Parathyroid adenoma (tissue), 2 donors: ENCODE measurements around the gene GPN2.

Experiments
- H2AFZ ChIP-seq: fragments of 300-600 bp; sonication (generic); one replicate; pipeline ENCODE4 v1.7.0; 2017; ENCODE audit warnings: antibody characterized with exemption, mild to moderate bottlenecking
- H3K27ac ChIP-seq: fragments of 300-600 bp; sonication (generic); one replicate; pipeline ENCODE4 v1.7.0; 2017
- H3K27me3 ChIP-seq: fragments of 300-600 bp; sonication (generic); one replicate; pipeline ENCODE4 v1.7.0; 2017; ENCODE audit warnings: low read length; ENCODE audit not compliant: control insufficient read depth, insufficient read depth
- H3K36me3 ChIP-seq: fragments of 300-600 bp; sonication (generic); one replicate; pipeline ENCODE4 v1.7.0; 2017; ENCODE audit warnings: low read length; ENCODE audit not compliant: control insufficient read depth, insufficient read depth
- H3K4me1 ChIP-seq: fragments of 300-600 bp; sonication (generic); one replicate; pipeline ENCODE4 v1.7.0; 2017; ENCODE audit warnings: control low read depth
- H3K4me2 ChIP-seq: fragments of 300-600 bp; sonication (generic); one replicate; pipeline ENCODE4 v1.7.0; 2017; ENCODE audit warnings: low read length
- H3K4me3 ChIP-seq: fragments of 300-600 bp; sonication (generic); one replicate; pipeline ENCODE4 v1.7.0; 2017; ENCODE audit warnings: low read depth, low read length
- H3K79me2 ChIP-seq: fragments of 300-600 bp; sonication (generic); one replicate; pipeline ENCODE4 v1.7.0; 2017; ENCODE audit warnings: control low read depth
- H3K9ac ChIP-seq: fragments of 300-600 bp; sonication (generic); one replicate; pipeline ENCODE4 v1.7.0; 2017; ENCODE audit warnings: mild to moderate bottlenecking
- H3K9me3 ChIP-seq: fragments of 300-600 bp; sonication (generic); one replicate; pipeline ENCODE4 v1.7.0; 2017; ENCODE audit warnings: low read length; ENCODE audit not compliant: control insufficient read depth
- TF ChIP-seq, protein P1 (sequence below): fragments of 300-600 bp; sonication (generic); IDR thresholded peaks from one replicate; pipeline ENCODE4 v1.7.0; 2017; ENCODE audit warnings: antibody characterized with exemption, mild to moderate bottlenecking
- donor health status: primary hyperparathyroidism.

GPN2 gene

DNA sequence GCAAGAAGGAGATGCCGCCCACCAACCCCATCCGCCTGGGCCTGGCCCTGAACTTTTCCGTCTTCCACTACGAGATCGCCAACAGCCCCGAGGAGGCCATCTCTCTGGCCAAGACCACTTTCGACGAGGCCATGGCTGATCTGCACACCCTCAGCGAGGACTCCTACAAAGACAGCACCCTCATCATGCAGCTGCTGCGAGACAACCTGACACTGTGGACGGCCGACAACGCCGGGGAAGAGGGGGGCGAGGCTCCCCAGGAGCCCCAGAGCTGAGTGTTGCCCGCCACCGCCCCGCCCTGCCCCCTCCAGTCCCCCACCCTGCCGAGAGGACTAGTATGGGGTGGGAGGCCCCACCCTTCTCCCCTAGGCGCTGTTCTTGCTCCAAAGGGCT, 26.4 kb downstream of the GPN2 start:
- H3K4me3 ChIP-seq = no peak overlapping the region
- no peaks in the 10 kb centered on the region for H3K9me3 ChIP-seq
- H3K4me2 ChIP-seq = no peak overlapping the region
- TF ChIP-seq, protein P1, sequence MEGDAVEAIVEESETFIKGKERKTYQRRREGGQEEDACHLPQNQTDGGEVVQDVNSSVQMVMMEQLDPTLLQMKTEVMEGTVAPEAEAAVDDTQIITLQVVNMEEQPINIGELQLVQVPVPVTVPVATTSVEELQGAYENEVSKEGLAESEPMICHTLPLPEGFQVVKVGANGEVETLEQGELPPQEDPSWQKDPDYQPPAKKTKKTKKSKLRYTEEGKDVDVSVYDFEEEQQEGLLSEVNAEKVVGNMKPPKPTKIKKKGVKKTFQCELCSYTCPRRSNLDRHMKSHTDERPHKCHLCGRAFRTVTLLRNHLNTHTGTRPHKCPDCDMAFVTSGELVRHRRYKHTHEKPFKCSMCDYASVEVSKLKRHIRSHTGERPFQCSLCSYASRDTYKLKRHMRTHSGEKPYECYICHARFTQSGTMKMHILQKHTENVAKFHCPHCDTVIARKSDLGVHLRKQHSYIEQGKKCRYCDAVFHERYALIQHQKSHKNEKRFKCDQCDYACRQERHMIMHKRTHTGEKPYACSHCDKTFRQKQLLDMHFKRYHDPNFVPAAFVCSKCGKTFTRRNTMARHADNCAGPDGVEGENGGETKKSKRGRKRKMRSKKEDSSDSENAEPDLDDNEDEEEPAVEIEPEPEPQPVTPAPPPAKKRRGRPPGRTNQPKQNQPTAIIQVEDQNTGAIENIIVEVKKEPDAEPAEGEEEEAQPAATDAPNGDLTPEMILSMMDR = no peak
- H2AFZ ChIP-seq = no peak overlapping the region
- H3K27me3 ChIP-seq = no peaks in the 10 kb centered on the region
- H3K27ac ChIP-seq = no peak overlapping the region
- H3K9ac ChIP-seq = no peak overlapping the region
- no peaks in the 10 kb centered on the region for H3K4me1 ChIP-seq
- no peaks in the 10 kb centered on the region for H3K79me2 ChIP-seq
- no peaks in the 10 kb centered on the region for H3K36me3 ChIP-seq

DNA sequence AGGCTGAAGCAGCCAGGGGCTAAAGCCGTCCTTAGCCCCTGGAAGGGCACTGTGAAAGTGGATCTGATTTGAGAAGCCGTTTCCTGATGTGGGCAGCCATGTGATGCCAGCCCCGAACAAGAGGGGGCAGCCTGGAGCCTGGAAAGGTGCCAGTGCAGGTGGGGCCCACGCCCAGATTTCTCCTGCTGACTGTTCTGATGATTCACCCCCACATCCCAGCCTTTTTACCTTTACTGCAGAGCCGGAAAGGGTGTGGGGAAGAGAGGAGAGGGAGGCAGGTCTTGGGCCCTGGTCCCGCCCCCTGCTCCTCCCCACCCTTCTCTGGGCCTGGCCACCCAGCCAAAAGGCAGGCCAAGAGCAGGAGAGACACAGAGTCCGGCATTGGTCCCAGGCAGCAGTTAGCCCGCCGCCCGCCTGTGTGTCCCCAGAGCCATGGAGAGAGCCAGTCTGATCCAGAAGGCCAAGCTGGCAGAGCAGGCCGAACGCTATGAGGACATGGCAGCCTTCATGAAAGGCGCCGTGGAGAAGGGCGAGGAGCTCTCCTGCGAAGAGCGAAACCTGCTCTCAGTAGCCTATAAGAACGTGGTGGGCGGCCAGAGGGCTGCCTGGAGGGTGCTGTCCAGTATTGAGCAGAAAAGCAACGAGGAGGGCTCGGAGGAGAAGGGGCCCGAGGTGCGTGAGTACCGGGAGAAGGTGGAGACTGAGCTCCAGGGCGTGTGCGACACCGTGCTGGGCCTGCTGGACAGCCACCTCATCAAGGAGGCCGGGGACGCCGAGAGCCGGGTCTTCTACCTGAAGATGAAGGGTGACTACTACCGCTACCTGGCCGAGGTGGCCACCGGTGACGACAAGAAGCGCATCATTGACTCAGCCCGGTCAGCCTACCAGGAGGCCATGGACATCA, 27.1 kb downstream of the GPN2 start, which contains the start of gene SFN:
Gene SFN, plus strand, starts transcription at position 369 of the 904 bp plus-strand sequence. Its CDS starts 64 bp downstream, at position 433.
- H3K36me3 ChIP-seq = no peaks in the 10 kb centered on the region
- no peaks in the 10 kb centered on the region for H3K27me3 ChIP-seq
- no peaks in the 10 kb centered on the region for H3K4me1 ChIP-seq
- no peak within 1 kb of the TSS for H3K27ac ChIP-seq
- H3K4me2 ChIP-seq = no peak within 1 kb of the TSS
- H3K4me3 ChIP-seq = no peak within 1 kb of the TSS
- TF ChIP-seq, protein P1 = no peak
- no peak within 1 kb of the TSS for H3K9ac ChIP-seq
- no peak within 1 kb of the TSS for H2AFZ ChIP-seq
- H3K9me3 ChIP-seq = no peaks in the 10 kb centered on the region
- no peaks in the 10 kb centered on the region for H3K79me2 ChIP-seq

DNA sequence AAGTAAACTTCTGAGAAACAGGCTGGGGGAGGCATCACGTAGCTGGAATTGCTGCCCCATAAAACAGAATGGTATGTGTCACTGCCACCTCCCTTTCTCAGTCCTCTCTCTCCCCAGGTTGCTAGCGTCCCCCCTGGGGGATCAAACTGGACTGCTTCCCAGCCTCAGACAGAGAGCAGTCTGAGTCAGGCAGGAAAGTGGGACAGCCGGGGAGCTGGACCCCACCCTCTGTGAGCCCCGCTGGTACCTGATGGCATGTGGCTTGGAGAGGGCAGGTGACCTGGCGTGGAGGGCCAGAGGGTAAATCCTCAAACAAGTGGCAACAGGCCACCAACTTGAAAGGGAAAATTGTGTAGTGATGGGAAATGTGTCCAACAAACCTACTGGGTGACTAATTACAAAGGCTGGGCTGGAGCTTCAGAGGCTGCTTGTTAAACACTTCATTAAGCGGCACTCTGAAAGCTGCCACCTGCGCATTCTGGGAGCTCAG, 28.1 kb downstream of the GPN2 start:
- Histone ChIP-seq H3K4me3 (no peak overlapping the region), H3K27me3 (no peaks in the 10 kb centered on the region), H3K4me2 (no peak overlapping the region), H2AFZ (no peak overlapping the region), H3K36me3 (no peaks in the 10 kb centered on the region), H3K4me1 (no peaks in the 10 kb centered on the region), H3K79me2 (no peaks in the 10 kb centered on the region), H3K9ac (no peak overlapping the region), H3K9me3 (no peaks in the 10 kb centered on the region), H3K27ac (no peak overlapping the region)
- TF ChIP-seq, protein P1 = no peak

DNA sequence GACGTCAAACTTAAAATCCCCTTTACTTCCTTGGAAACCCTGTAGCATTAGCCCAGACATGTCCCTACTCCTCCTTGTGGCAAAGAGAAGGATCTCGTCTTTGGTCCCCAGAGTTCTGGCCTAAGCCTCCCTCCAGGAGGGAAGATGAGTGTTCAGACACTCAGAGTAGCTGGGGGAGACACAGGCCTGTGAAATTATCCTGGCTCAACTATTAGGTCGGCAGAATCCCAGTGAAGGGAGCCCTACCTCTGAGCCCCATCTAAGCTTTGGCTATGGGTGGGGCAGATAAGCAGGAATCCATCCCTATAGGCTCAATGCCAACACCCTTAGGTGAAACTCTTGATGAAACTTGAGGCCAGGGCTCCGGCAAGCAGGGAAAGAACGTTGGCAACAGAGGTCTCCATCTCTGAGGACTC, 28.8 kb downstream of the GPN2 start:
- H3K79me2 ChIP-seq = no peaks in the 10 kb centered on the region
- no peak overlapping the region for H3K9ac ChIP-seq
- no peaks in the 10 kb centered on the region for H3K36me3 ChIP-seq
- TF ChIP-seq, protein P1 = no peak
- no peaks in the 10 kb centered on the region for H3K4me1 ChIP-seq
- no peak overlapping the region for H3K27ac ChIP-seq
- H3K27me3 ChIP-seq = no peaks in the 10 kb centered on the region
- no peak overlapping the region for H3K4me3 ChIP-seq
- H3K4me2 ChIP-seq = no peak overlapping the region
- no peak overlapping the region for H2AFZ ChIP-seq
- no peaks in the 10 kb centered on the region for H3K9me3 ChIP-seq
